GM19025 (cell line): Measurements from ENCODE around the gene C12orf75.
"Not testable (repeated sequence)": the region's sequence is repeated elsewhere in the genome, so short reads cannot be mapped to it uniquely, and the experiment has no call there.

Experiments
- ATAC-seq: cut with Tn5 transposase; IDR thresholded peaks from one replicate; pipeline ENCODE4 v1.9.1; 2021; ENCODE audit warnings: mild to moderate bottlenecking, low read depth, moderate library complexity; ENCODE audit not compliant: unreplicated experiment

C12orf75 gene

GRCh38 chr12:105330283-105330930 is at the start of gene C12orf75:
Gene C12orf75, plus strand, starts transcription at chr12:105330691. Its CDS starts 201 bp downstream, at chr12:105330892.
- ATAC-seq = peak; percentile 88

DNA sequence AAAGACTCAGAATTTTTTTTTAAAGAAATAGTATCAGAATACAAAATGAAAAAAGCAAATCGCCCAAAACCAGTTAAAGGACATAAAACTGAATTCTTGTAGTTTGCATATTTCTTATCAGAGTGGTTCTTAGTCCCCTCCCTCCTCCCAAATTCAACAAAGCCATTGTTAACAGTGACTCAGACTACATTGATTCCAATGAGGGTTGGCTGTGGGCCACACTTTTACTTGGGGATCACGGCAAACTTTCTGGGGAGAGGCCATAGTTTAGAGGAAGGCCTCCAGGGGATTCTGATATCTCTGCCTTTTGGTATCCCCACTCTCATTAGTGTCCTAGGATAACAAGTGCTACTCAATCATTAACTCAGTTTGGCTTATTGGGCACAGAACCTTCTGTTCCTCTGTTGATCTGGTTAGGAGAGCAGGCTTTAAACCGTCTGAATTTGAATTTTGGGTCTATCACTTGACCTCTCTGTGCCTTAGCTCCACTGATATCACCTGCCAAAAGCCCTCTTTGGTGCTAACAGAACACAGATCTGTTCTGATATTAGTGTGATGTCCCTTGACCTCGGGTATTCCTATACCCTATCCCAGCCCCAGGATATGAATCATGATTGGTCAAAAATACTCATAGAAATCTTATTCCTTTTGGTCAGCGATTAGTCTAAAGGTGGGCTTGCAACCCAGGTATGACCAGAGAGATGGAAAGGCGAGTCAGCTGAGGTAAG is 49.4 kb upstream of the C12orf75 start:
- no peak for ATAC-seq

- no peak for ATAC-seq
Observed at GRCh38 chr12:105281694-105282049, 48.8 kb upstream of the C12orf75 start.

DNA sequence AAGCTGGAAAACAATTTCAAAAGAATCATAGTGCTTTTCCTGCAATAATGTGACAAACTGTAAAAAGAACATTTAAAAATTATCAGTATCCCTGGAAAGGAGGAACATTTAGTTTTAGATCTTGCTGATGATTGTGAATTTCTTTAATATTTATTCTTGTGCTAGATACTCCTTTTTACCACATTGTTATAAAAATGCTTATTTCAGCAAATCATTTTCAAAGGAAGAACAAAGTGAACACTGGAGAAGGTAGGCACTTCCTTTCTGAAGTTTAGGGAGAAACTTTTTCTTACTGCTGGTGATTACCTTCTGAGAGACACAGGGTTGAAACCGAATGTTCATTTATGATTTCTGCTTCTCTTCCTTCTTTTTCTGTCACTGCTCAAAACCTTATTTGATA is 45.1 kb upstream of the C12orf75 start:
- no peak for ATAC-seq

- ATAC-seq = no peak
Observed at GRCh38 chr12:105287408-105287807, 43.1 kb upstream of the C12orf75 start.

- ATAC-seq = no peak
Observed at GRCh38 chr12:105288311-105288996, 42.0 kb upstream of the C12orf75 start.

GRCh38 chr12:105289114-105289904 is 41.2 kb upstream of the C12orf75 start:
- no peak for ATAC-seq

DNA sequence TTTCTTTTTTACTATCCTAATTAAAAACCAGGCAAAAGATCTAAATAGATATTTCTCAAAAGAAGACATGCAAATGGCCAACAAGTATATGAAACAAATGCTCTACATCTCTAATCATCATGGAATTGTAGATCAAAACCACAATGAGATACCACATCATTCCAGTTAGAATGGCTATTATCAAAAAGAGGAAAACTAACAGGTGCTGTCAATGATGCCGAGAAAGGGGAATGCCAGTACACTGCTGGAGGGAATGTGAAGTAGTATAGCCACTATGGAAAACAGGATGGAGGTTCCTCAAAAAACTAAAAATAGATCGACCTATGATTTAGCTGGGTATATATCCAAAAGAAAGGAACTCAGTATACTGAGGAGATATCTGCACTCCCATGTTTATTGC is 39.0 kb upstream of the C12orf75 start:
- no peak for ATAC-seq

- ATAC-seq = no peak
Observed at GRCh38 chr12:105292705-105293104, 37.8 kb upstream of the C12orf75 start.

GRCh38 chr12:105293187-105293586 is 37.3 kb upstream of the C12orf75 start:
- no peak for ATAC-seq

GRCh38 chr12:105294161-105294560 is 36.3 kb upstream of the C12orf75 start:
- no peak for ATAC-seq

- ATAC-seq = no peak
Observed at GRCh38 chr12:105294886-105295479, 35.5 kb upstream of the C12orf75 start.

DNA sequence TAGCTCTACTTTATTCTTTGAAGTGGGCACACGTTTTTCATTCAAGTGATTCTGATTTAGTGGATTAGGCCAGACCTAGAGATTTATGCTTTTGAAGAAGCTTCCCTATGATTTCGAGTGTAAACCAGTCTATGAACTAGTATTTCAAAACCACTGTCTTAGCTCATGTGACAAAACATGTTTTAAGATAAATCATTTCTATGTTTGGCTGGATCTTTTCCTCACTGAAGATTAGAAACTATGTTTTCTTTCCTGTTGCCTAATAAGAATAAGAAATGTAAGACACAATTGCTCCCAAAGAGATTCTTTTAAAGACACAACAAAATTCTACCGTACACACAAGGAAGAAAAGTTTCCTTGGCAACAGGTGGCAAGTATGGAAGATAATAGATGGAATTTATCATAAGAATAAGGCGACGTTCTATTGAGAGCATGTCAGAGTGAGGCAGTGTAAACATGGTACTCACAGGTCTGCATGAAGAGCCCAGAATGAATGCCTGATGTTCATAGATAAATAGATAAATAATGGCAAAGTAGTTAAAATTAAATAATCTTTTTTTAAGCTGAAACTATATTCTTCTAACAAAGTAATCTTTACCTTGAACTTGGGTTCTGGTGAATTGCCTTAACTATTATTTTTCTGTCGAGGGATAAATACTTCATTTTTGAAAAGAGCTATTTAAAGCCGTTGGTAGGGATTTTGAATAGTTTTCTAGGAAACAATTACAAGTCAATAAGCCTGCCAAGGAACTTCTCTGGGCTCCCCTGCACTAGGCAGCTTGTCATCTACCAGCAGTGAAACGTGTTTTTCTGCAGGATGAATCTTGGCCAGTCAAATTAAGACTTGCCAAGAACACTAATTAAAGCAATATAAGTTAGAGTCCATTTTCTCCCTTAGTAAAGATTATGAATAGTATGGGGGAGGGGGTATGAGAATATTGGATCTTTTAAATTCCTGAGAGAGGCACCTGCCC is 34.1 kb upstream of the C12orf75 start:
- no peak for ATAC-seq

GRCh38 chr12:105300883-105301282 is 29.6 kb upstream of the C12orf75 start:
- ATAC-seq = no peak

- ATAC-seq = no peak
Observed at GRCh38 chr12:105301696-105302095, 28.8 kb upstream of the C12orf75 start.

- ATAC-seq = not testable (repeated sequence)
Observed at GRCh38 chr12:105302986-105303385, 27.5 kb upstream of the C12orf75 start.

DNA sequence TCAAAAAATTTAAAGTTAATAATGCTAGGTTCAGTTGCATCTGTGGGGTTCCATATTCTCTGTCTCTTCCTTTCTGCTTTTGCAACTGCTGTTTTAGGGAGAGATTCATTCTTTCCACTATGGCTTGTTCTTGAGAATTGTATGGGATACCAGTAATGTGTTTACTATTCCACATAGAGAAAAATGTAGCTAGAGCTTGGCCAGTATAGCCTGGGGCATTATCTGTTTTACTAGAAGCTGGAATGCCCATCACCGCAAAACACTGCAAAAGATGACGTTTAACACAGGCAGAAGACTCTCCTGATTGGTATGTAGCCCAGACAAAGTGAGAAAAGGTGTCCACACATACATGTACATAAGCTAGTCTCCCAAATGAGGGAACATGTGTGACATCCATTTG is 25.9 kb upstream of the C12orf75 start:
- ATAC-seq = not testable (repeated sequence)

DNA sequence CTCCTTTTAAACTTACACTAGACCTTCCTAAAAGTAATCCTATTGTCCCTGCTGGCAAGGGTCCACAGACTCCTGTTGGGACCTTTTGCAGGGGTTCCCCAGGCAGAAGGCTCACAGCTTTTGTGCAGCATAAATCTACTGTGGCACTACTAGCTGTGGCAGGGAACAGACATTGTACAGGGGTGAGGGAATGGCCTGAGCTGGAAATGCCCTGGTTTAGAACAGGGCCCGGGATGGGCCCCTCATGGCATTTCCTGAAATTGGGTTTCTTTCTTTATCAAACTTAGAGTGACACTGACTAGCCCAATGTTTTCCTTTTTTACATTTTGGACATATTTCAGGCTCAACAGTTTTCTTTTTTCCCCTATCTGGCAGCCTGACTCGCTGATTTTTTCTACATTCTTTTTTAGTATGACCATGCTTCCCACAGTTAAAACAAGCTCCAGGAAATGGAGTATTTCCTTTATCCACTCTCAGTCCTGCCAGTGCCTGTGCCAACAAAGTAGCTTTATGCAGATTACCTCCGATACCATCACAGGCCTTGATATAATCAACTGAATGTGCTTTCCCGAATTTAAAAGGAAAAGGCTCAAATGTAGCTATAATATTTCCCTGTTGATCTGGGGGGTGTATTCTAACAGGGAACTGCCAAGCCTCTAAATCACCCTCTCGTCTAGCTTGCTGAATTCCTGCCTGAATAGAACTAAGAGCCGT is 22.7 kb upstream of the C12orf75 start:
- not testable (repeated sequence) for ATAC-seq

DNA sequence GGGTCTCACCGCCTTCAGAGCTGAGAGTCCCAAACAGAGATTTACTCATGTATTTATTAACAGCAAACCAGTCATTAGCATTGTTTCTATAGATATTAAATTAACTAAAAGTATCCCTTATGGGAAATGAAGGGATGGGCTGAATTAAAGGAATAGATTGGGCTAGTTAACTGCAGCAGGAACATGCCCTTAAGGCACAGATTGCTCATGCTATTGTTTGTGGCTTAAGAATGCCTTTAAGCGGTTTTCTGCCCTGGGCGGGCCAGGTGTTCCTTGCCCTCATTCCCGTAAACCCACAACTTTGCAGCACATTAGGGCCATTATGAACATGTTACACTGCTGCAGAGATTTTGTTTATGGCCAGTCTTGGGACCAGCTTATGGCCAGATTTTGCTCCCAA is 21.7 kb upstream of the C12orf75 start:
- not testable (repeated sequence) for ATAC-seq
